GM21360 (cell line): Measurements from ENCODE around the gene RASD1.
"Not testable (repeated sequence)": the region's sequence is repeated elsewhere in the genome, so short reads cannot be mapped to it uniquely, and the experiment has no call there.

Experiments
- ATAC-seq: cut with Tn5 transposase; IDR thresholded peaks from one replicate; pipeline ENCODE4 v1.9.1; 2021; ENCODE audit warnings: mild to moderate bottlenecking, moderate library complexity; ENCODE audit not compliant: unreplicated experiment

The RASD1 gene

GRCh38 chr17:17499402-17500145 is 3.4 kb upstream of the RASD1 start:
- ATAC-seq, result no peak

GRCh38 chr17:17498606-17499301 is 2.6 kb upstream of the RASD1 start:
- no peak for ATAC-seq

GRCh38 chr17:17497845-17498520 is 1.8 kb upstream of the RASD1 start:
- ATAC-seq, result no peak

GRCh38 chr17:17497065-17497844 is 1.1 kb upstream of the RASD1 start:
- no peak for ATAC-seq

- no peak for ATAC-seq
Observed at GRCh38 chr17:17495536-17496188, 533 bp downstream of the RASD1 start.

- no peak for ATAC-seq
Observed at GRCh38 chr17:17494870-17495535, 1.2 kb downstream of the RASD1 start.

- no peak for ATAC-seq
Observed at GRCh38 chr17:17494499-17494869, 1.7 kb downstream of the RASD1 start.

- no peak for ATAC-seq
Observed at GRCh38 chr17:17493986-17494466, 2.2 kb downstream of the RASD1 start.

GRCh38 chr17:17493249-17493985 is 2.8 kb downstream of the RASD1 start:
- ATAC-seq, result no peak

GRCh38 chr17:17492571-17492970 is 3.6 kb downstream of the RASD1 start:
- ATAC-seq, result no peak

- ATAC-seq, result no peak
Observed at GRCh38 chr17:17492085-17492484, 4.1 kb downstream of the RASD1 start.

GRCh38 chr17:17491546-17491988 is 4.6 kb downstream of the RASD1 start:
- no peak for ATAC-seq

GRCh38 chr17:17491031-17491471 is 5.1 kb downstream of the RASD1 start:
- no peak for ATAC-seq

- ATAC-seq, result no peak
Observed at GRCh38 chr17:17487998-17488397, 8.2 kb downstream of the RASD1 start.

- not testable (repeated sequence) for ATAC-seq
Observed at GRCh38 chr17:17486416-17486815, 9.8 kb downstream of the RASD1 start.

- no peak for ATAC-seq
Observed at GRCh38 chr17:17485420-17485819, 10.8 kb downstream of the RASD1 start.

- no peak for ATAC-seq
Observed at GRCh38 chr17:17484451-17484899, 11.7 kb downstream of the RASD1 start.

- ATAC-seq, result no peak
Observed at GRCh38 chr17:17481860-17482259, 14.3 kb downstream of the RASD1 start.

GRCh38 chr17:17480593-17481148 is 15.5 kb downstream of the RASD1 start:
- ATAC-seq, result no peak
